ENCODE results near the gene STEAP1.

DNA sequence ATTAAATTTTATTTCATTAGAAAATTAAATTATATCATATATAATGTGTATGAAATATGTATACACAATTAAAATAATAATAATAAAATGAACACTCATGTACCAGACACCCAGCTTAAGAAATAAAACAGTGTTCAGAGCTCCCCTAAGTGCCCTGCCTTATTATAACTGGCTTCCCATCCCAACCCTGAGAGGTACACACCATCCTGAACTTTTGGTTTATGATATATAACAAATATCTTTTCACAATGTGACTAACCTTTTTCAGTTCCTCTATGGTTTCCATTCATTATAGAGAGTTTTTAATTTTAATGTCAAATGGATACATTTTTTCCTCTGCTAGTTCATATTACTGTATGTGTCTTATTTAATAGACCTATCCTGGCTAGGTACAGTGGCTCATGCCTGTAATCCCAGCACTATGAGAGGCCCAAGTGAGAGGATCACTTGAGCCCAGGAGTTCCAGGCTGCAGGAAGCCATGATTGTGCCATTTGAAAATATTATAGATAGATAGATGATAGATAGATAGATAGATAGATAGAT, 33.3 kb downstream of the STEAP1 start:
- TF ChIP-seq POLR2A (IDR thresholded peaks at IDR 0.05; ENCODE audit: low read depth, low read length): no peak
- TF ChIP-seq POLR2AphosphoS5 (IDR thresholded peaks at IDR 0.05; ENCODE audit: low read depth, low read length): no peak
- TF ChIP-seq PAX5 (IDR thresholded peaks at IDR 0.05; ENCODE audit: insufficient read depth, low read length, severe bottlenecking): no peak
- TF ChIP-seq TAF1 (IDR thresholded peaks at IDR 0.05; ENCODE audit: low read depth, low read length): no peak
- TF ChIP-seq POU2F2 (IDR thresholded peaks at IDR 0.05; ENCODE audit: low read depth, low read length): no peak
- TF ChIP-seq SPI1 (IDR thresholded peaks at IDR 0.05; ENCODE audit: low read depth, low read length): peak; percentile 18; the same call in 1 of the 2 replicates
